Measurements from ENCODE around the gene HNRNPA1.

- TF ChIP-seq, protein P1, sequence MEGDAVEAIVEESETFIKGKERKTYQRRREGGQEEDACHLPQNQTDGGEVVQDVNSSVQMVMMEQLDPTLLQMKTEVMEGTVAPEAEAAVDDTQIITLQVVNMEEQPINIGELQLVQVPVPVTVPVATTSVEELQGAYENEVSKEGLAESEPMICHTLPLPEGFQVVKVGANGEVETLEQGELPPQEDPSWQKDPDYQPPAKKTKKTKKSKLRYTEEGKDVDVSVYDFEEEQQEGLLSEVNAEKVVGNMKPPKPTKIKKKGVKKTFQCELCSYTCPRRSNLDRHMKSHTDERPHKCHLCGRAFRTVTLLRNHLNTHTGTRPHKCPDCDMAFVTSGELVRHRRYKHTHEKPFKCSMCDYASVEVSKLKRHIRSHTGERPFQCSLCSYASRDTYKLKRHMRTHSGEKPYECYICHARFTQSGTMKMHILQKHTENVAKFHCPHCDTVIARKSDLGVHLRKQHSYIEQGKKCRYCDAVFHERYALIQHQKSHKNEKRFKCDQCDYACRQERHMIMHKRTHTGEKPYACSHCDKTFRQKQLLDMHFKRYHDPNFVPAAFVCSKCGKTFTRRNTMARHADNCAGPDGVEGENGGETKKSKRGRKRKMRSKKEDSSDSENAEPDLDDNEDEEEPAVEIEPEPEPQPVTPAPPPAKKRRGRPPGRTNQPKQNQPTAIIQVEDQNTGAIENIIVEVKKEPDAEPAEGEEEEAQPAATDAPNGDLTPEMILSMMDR (conservative IDR thresholded peaks at IDR 0.05; ENCODE audit: low read length), result no peak
- no peak for TF ChIP-seq EZH2phosphoT487 (IDR thresholded peaks at IDR 0.05; ENCODE audit: borderline replicate concordance, low read depth, low read length)
Observed at GRCh38 chr12:54321363-54321762, 40.8 kb downstream of the HNRNPA1 start.

All from OCI-LY7 (cell line).